ENCODE results near the gene SLCO2A1.

Gene SLCO2A1

DNA sequence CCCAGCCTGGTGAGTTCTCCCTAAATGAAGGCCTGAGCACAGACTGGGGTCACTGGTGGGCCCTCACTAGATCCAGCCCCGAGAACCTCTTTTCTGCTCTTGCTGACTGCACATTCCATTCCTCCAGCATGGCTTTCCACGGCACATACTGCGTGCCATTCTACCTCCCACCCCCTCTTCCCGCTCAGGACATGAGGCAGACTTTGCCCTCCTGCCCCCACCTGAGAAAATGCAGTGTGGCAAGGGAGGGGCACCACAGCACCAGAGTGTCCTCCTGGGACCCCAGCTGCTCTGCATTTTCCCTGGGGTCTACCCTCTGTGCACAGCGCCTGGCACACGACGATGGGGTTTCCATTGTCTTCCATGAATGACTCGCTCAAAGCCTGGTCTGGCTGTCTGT lies 6.1 kb upstream of the SLCO2A1 start:
- ChIA-PET CTCF (no interaction called here), POLR2A (interaction anchor here (0.7 kb wide), 1 partner anchor 245 kb away, joined by 3 read pairs; no protein-coding TSS in a partner anchor)
- no peaks in the 10 kb centered on the region for H3K9me3 ChIP-seq (ENCODE audit: control insufficient read depth, insufficient read depth, low read depth, low read length)
- H3K36me3 ChIP-seq (ENCODE audit: control insufficient read depth in 2 of 2, insufficient read depth in 1 of 2, low read length in 2 of 2) = no peaks in the 10 kb centered on the region
- no peaks in the 10 kb centered on the region for H3K4me1 ChIP-seq (ENCODE audit: control insufficient read depth, insufficient read depth, low read length)
- no peak for TF ChIP-seq ZNF433 (tag by site-specific recombination; IDR thresholded peaks at IDR 0.05; ENCODE audit: low read depth)
- TF ChIP-seq ZNF514 (tag by site-specific recombination; IDR thresholded peaks at IDR 0.05) = no peak
- no peak for TF ChIP-seq ZNF248 (tag by site-specific recombination; IDR thresholded peaks at IDR 0.05)
- TF ChIP-seq ZNF404 (tag by site-specific recombination; IDR thresholded peaks at IDR 0.05) = no peak
- TF ChIP-seq, protein P1, sequence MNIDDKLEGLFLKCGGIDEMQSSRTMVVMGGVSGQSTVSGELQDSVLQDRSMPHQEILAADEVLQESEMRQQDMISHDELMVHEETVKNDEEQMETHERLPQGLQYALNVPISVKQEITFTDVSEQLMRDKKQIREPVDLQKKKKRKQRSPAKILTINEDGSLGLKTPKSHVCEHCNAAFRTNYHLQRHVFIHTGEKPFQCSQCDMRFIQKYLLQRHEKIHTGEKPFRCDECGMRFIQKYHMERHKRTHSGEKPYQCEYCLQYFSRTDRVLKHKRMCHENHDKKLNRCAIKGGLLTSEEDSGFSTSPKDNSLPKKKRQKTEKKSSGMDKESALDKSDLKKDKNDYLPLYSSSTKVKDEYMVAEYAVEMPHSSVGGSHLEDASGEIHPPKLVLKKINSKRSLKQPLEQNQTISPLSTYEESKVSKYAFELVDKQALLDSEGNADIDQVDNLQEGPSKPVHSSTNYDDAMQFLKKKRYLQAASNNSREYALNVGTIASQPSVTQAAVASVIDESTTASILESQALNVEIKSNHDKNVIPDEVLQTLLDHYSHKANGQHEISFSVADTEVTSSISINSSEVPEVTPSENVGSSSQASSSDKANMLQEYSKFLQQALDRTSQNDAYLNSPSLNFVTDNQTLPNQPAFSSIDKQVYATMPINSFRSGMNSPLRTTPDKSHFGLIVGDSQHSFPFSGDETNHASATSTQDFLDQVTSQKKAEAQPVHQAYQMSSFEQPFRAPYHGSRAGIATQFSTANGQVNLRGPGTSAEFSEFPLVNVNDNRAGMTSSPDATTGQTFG (tag by site-specific recombination; IDR thresholded peaks at IDR 0.05; ENCODE audit: borderline replicate concordance) = no peak
- TF ChIP-seq ZNF791 (tag by site-specific recombination; IDR thresholded peaks at IDR 0.05) = no peak
- TF ChIP-seq GLI4 (tag by site-specific recombination; IDR thresholded peaks at IDR 0.05) = no peak
- TF ChIP-seq ZNF610 (tag by site-specific recombination; IDR thresholded peaks at IDR 0.05; ENCODE audit: borderline replicate concordance) = no peak
- no peak for TF ChIP-seq YY1 (tag by site-specific recombination; IDR thresholded peaks at IDR 0.05)
- no peak for TF ChIP-seq PRDM1 (tag by site-specific recombination; IDR thresholded peaks at IDR 0.05)
- no peak for TF ChIP-seq MZF1 (tag by site-specific recombination; IDR thresholded peaks at IDR 0.05; ENCODE audit: borderline replicate concordance)
- TF ChIP-seq ZSCAN16 (tag by site-specific recombination; IDR thresholded peaks at IDR 0.05) = no peak
- TF ChIP-seq, protein P2, sequence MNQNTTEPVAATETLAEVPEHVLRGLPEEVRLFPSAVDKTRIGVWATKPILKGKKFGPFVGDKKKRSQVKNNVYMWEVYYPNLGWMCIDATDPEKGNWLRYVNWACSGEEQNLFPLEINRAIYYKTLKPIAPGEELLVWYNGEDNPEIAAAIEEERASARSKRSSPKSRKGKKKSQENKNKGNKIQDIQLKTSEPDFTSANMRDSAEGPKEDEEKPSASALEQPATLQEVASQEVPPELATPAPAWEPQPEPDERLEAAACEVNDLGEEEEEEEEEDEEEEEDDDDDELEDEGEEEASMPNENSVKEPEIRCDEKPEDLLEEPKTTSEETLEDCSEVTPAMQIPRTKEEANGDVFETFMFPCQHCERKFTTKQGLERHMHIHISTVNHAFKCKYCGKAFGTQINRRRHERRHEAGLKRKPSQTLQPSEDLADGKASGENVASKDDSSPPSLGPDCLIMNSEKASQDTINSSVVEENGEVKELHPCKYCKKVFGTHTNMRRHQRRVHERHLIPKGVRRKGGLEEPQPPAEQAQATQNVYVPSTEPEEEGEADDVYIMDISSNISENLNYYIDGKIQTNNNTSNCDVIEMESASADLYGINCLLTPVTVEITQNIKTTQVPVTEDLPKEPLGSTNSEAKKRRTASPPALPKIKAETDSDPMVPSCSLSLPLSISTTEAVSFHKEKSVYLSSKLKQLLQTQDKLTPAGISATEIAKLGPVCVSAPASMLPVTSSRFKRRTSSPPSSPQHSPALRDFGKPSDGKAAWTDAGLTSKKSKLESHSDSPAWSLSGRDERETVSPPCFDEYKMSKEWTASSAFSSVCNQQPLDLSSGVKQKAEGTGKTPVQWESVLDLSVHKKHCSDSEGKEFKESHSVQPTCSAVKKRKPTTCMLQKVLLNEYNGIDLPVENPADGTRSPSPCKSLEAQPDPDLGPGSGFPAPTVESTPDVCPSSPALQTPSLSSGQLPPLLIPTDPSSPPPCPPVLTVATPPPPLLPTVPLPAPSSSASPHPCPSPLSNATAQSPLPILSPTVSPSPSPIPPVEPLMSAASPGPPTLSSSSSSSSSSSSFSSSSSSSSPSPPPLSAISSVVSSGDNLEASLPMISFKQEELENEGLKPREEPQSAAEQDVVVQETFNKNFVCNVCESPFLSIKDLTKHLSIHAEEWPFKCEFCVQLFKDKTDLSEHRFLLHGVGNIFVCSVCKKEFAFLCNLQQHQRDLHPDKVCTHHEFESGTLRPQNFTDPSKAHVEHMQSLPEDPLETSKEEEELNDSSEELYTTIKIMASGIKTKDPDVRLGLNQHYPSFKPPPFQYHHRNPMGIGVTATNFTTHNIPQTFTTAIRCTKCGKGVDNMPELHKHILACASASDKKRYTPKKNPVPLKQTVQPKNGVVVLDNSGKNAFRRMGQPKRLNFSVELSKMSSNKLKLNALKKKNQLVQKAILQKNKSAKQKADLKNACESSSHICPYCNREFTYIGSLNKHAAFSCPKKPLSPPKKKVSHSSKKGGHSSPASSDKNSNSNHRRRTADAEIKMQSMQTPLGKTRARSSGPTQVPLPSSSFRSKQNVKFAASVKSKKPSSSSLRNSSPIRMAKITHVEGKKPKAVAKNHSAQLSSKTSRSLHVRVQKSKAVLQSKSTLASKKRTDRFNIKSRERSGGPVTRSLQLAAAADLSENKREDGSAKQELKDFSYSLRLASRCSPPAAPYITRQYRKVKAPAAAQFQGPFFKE (tag by site-specific recombination; IDR thresholded peaks at IDR 0.05; ENCODE audit: borderline replicate concordance) = no peak
- no peak for TF ChIP-seq KLF16 (tag by site-specific recombination; IDR thresholded peaks at IDR 0.05)
- no peak for TF ChIP-seq ZNF768 (tag by site-specific recombination; IDR thresholded peaks at IDR 0.05)
- TF ChIP-seq ZFP3 (tag by site-specific recombination; IDR thresholded peaks at IDR 0.05; ENCODE audit: low read depth) = no peak
- no peak for TF ChIP-seq ZNF658 (tag by site-specific recombination; IDR thresholded peaks at IDR 0.05)
- TF ChIP-seq, protein P3, sequence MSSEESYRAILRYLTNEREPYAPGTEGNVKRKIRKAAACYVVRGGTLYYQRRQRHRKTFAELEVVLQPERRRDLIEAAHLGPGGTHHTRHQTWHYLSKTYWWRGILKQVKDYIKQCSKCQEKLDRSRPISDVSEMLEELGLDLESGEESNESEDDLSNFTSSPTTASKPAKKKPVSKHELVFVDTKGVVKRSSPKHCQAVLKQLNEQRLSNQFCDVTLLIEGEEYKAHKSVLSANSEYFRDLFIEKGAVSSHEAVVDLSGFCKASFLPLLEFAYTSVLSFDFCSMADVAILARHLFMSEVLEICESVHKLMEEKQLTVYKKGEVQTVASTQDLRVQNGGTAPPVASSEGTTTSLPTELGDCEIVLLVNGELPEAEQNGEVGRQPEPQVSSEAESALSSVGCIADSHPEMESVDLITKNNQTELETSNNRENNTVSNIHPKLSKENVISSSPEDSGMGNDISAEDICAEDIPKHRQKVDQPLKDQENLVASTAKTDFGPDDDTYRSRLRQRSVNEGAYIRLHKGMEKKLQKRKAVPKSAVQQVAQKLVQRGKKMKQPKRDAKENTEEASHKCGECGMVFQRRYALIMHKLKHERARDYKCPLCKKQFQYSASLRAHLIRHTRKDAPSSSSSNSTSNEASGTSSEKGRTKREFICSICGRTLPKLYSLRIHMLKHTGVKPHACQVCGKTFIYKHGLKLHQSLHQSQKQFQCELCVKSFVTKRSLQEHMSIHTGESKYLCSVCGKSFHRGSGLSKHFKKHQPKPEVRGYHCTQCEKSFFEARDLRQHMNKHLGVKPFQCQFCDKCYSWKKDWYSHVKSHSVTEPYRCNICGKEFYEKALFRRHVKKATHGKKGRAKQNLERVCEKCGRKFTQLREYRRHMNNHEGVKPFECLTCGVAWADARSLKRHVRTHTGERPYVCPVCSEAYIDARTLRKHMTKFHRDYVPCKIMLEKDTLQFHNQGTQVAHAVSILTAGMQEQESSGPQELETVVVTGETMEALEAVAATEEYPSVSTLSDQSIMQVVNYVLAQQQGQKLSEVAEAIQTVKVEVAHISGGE (tag by site-specific recombination; conservative IDR thresholded peaks at IDR 0.05; ENCODE audit: low read depth) = no peak
- TF ChIP-seq, protein P4, sequence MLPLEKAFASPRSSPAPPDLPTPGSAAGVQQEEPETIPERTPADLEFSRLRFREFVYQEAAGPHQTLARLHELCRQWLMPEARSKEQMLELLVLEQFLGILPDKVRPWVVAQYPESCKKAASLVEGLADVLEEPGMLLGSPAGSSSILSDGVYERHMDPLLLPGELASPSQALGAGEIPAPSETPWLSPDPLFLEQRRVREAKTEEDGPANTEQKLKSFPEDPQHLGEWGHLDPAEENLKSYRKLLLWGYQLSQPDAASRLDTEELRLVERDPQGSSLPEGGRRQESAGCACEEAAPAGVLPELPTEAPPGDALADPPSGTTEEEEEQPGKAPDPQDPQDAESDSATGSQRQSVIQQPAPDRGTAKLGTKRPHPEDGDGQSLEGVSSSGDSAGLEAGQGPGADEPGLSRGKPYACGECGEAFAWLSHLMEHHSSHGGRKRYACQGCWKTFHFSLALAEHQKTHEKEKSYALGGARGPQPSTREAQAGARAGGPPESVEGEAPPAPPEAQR (tag by site-specific recombination; IDR thresholded peaks at IDR 0.05) = no peak
- TF ChIP-seq GLIS2 (tag by site-specific recombination; IDR thresholded peaks at IDR 0.05) = no peak
- H3K4me3 ChIP-seq (ENCODE audit: low read depth, low read length) = no peak overlapping the region
- H3K27ac ChIP-seq (ENCODE audit: extremely low read depth, low read depth, low read length) = no peak overlapping the region
